Measurements from ENCODE around the gene ZFAND5. TPM values are rescaled to one million over a fixed set of nuclear protein-coding genes. Genes with fewer than 3 reads are reported as not detected.

Gene ZFAND5
- total and polyA plus RNA-seq, 4 donors = 147 to 369 (median 169) TPM

GRCh38 chr9:72333709-72334108 lies 31.3 kb downstream of the ZFAND5 start:
- ATAC-seq (ENCODE audit: insufficient read depth, low FRiP score) = no peak
- H3K4me1 ChIP-seq (ENCODE audit: control insufficient read depth in 5 of 5, insufficient read depth in 5 of 5, low read length in 5 of 5) = no peaks in the 10 kb centered on the region
- peaks cover 0 to 3% (median 0%) of the 10 kb centered on the region in 4 donors for H3K36me3 ChIP-seq (ENCODE audit: control insufficient read depth in 4 of 4, insufficient read depth in 4 of 4, low read length in 4 of 4)
- no peak for TF ChIP-seq CTCF (IDR thresholded peaks at IDR 0.05; ENCODE audit: control extremely low read depth, extremely low read depth)
- no peaks in the 10 kb centered on the region for H3K27me3 ChIP-seq (ENCODE audit: control insufficient read depth in 3 of 3, insufficient read depth in 3 of 3, low read length in 2 of 3)
- H3K9ac ChIP-seq (ENCODE audit: insufficient read depth in 1 of 2, low read length in 2 of 2) = no peak overlapping the region
- WGBS, 2 donors = 89 to 96% methylated on average over 3 of the region's 3 CpGs
- no peak overlapping the region for H3K4me3 ChIP-seq
- DNase-seq = no peak
- no peaks in the 10 kb centered on the region for H3K9me3 ChIP-seq (ENCODE audit: control insufficient read depth in 4 of 4, insufficient read depth in 3 of 4, low read length in 3 of 4)
- no peak overlapping the region for H3K27ac ChIP-seq (ENCODE audit: low read depth in 1 of 2, low read length in 1 of 2)

- Histone ChIP-seq H3K27me3 (ENCODE audit: control insufficient read depth in 3 of 3, insufficient read depth in 3 of 3, low read length in 2 of 3) (no peaks in the 10 kb centered on the region), H3K9ac (ENCODE audit: insufficient read depth in 1 of 2, low read length in 2 of 2) (no peak overlapping the region), H3K9me3 (ENCODE audit: control insufficient read depth in 4 of 4, insufficient read depth in 3 of 4, low read length in 3 of 4) (no peaks in the 10 kb centered on the region), H3K36me3 (ENCODE audit: control insufficient read depth in 4 of 4, insufficient read depth in 4 of 4, low read length in 4 of 4) (peaks cover 0 to 3% (median 0%) of the 10 kb centered on the region in 4 donors), H3K4me1 (ENCODE audit: control insufficient read depth in 5 of 5, insufficient read depth in 5 of 5, low read length in 5 of 5) (no peaks in the 10 kb centered on the region), H3K27ac (ENCODE audit: low read depth in 1 of 2, low read length in 1 of 2) (no peak overlapping the region), H3K4me3 (no peak overlapping the region)
- no peak for TF ChIP-seq CTCF (IDR thresholded peaks at IDR 0.05; ENCODE audit: control extremely low read depth, extremely low read depth)
- WGBS, 2 donors = 91 to 94% methylated on average over 3 of the region's 3 CpGs
- ATAC-seq (ENCODE audit: insufficient read depth, low FRiP score) (no peak), DNase-seq (no peak)
Observed at GRCh38 chr9:72333197-72333596, 31.8 kb downstream of the ZFAND5 start.

- H3K4me1 ChIP-seq (ENCODE audit: control insufficient read depth in 5 of 5, insufficient read depth in 5 of 5, low read length in 5 of 5) = no peaks in the 10 kb centered on the region
- no peak overlapping the region for H3K27ac ChIP-seq (ENCODE audit: low read depth in 1 of 2, low read length in 1 of 2)
- no peak for TF ChIP-seq CTCF (IDR thresholded peaks at IDR 0.05; ENCODE audit: control extremely low read depth, extremely low read depth)
- DNase-seq = no peak
- H3K36me3 ChIP-seq (ENCODE audit: control insufficient read depth in 4 of 4, insufficient read depth in 4 of 4, low read length in 4 of 4) = peaks cover 0 to 3% (median 0%) of the 10 kb centered on the region in 4 donors
- ATAC-seq (ENCODE audit: insufficient read depth, low FRiP score) = no peak
- no peak overlapping the region for H3K4me3 ChIP-seq
- no peaks in the 10 kb centered on the region for H3K9me3 ChIP-seq (ENCODE audit: control insufficient read depth in 4 of 4, insufficient read depth in 3 of 4, low read length in 3 of 4)
- 79 to 90% methylated on average over 4 of the region's 4 CpGs for WGBS, 2 donors
- no peaks in the 10 kb centered on the region for H3K27me3 ChIP-seq (ENCODE audit: control insufficient read depth in 3 of 3, insufficient read depth in 3 of 3, low read length in 2 of 3)
- no peak overlapping the region for H3K9ac ChIP-seq (ENCODE audit: insufficient read depth in 1 of 2, low read length in 2 of 2)
Observed at GRCh38 chr9:72332351-72332750, 32.7 kb downstream of the ZFAND5 start.

GRCh38 chr9:72327631-72328030 lies 37.4 kb downstream of the ZFAND5 start:
- 91 to 93% methylated on average over 10 of the region's 10 CpGs for WGBS, 2 donors
- H3K36me3 ChIP-seq (ENCODE audit: control insufficient read depth in 4 of 4, insufficient read depth in 4 of 4, low read length in 4 of 4) = no peaks in the 10 kb centered on the region

More at GRCh38 chr9:72327631-72328030, 37.4 kb downstream of the ZFAND5 start:
- Histone ChIP-seq H3K9ac (ENCODE audit: insufficient read depth in 1 of 2, low read length in 2 of 2) (no peak overlapping the region), H3K27me3 (ENCODE audit: control insufficient read depth in 3 of 3, insufficient read depth in 3 of 3, low read length in 2 of 3) (no peaks in the 10 kb centered on the region), H3K9me3 (ENCODE audit: control insufficient read depth in 4 of 4, insufficient read depth in 3 of 4, low read length in 3 of 4) (no peaks in the 10 kb centered on the region), H3K4me3 (no peak overlapping the region), H3K27ac (ENCODE audit: low read depth in 1 of 2, low read length in 1 of 2) (no peak overlapping the region), H3K4me1 (ENCODE audit: control insufficient read depth in 5 of 5, insufficient read depth in 5 of 5, low read length in 5 of 5) (no peaks in the 10 kb centered on the region)
- ATAC-seq (ENCODE audit: insufficient read depth, low FRiP score) (no peak), DNase-seq (no peak)
- no peak for TF ChIP-seq CTCF (IDR thresholded peaks at IDR 0.05; ENCODE audit: control extremely low read depth, extremely low read depth)
